GM13977 (cell line): ENCODE data around the gene ST8SIA5.

Experiments used
- DNase-seq: peaks from one replicate; pipeline ENCODE4 v3.0.0; 2012; ENCODE audit warnings: low spot score
- in situ Hi-C: fragments of 300-500 bp; cut with MboI; formaldehyde crosslinking; loops from one replicate; pipeline ENCODE4 v1.12.0; 2022; ENCODE audit warnings: low sequenced_read_pairs, low pct_unique_long_range_greater_than_20kb, mixed read lengths, inconsistent platforms; ENCODE audit not compliant: unreplicated experiment
- TF ChIP-seq, protein P1 (sequence below): IDR thresholded peaks from 2 replicates; pipeline ENCODE4 v1.5.1; 2012; ENCODE audit warnings: mild to moderate bottlenecking, control low read depth; ENCODE audit not compliant: insufficient read depth; ENCODE audit errors: extremely low read depth, missing control alignments

Gene ST8SIA5

DNA sequence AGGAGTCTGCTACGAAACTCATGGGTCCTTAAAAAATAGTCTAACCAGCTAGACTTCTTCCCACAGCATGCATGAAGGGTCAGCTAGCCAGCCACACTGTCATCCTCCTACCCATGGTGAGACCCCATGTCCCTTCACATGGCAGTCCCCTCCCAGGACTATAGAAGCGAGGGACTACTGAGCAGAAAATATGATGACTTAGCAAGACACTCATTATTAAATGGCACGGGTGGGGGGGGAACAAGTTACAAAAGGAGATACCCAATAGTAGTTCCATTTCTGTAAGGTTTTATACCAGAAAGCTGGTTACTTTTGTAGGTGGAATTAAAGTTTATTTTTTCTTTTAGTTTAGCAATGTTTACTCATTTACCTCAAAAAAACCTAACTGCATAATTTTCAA lies 31.5 kb downstream of the ST8SIA5 start:
- DNase-seq, result no peak
- in situ Hi-C loops, result no loop called here
- TF ChIP-seq, protein P1, sequence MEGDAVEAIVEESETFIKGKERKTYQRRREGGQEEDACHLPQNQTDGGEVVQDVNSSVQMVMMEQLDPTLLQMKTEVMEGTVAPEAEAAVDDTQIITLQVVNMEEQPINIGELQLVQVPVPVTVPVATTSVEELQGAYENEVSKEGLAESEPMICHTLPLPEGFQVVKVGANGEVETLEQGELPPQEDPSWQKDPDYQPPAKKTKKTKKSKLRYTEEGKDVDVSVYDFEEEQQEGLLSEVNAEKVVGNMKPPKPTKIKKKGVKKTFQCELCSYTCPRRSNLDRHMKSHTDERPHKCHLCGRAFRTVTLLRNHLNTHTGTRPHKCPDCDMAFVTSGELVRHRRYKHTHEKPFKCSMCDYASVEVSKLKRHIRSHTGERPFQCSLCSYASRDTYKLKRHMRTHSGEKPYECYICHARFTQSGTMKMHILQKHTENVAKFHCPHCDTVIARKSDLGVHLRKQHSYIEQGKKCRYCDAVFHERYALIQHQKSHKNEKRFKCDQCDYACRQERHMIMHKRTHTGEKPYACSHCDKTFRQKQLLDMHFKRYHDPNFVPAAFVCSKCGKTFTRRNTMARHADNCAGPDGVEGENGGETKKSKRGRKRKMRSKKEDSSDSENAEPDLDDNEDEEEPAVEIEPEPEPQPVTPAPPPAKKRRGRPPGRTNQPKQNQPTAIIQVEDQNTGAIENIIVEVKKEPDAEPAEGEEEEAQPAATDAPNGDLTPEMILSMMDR, result no peak

DNA sequence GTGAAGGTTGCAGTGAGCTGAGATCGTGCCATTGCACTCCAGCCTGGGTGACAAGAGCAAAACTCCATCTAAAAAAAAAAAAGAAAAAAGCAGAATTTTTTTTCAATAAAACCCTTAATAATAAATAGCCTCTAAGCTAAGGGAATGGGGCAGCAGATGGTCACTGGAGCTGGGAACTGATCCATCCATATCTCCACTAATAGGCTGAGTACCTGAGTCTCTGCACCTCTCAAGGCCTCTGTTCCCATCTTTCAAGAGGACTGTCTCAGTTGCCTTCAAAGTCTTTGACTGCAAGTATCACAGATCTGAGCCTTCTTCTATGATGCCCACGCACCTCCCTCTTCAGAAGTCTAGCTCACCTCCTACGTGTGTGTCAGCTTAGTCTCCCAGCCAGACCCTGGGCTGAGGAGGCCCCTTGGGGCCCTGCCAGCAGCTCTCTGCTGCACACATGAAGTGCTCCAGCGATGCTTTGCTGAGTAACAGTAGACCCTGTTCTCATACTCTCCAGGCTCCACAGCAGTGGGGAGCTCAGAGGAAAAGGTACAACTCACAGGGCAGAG lies 32.9 kb downstream of the ST8SIA5 start:
- DNase-seq, result no peak
- in situ Hi-C loops, result no loop called here
- TF ChIP-seq, protein P1, result no peak

DNA sequence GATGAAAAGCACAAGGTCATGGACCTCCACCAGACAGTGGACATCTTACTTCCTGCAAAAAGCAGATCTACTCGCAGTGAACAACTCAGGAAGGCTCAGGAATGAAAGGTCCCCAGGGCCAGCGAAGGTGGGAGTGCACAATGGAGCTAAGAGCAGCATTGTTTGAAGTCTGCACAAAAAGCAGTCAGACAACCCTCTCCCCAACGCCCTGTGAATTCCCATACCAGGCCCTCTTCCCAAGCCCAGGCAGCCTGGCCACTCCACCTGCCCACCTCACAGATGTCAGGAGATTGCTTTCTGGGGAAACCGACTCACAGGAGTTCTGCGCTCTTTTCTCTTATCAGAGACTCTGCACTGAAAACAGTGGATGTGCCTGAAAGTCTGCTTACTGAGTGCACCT lies 34.8 kb downstream of the ST8SIA5 start:
- TF ChIP-seq, protein P1, result no peak
- no peak for DNase-seq
- in situ Hi-C loops, result no loop called here

DNA sequence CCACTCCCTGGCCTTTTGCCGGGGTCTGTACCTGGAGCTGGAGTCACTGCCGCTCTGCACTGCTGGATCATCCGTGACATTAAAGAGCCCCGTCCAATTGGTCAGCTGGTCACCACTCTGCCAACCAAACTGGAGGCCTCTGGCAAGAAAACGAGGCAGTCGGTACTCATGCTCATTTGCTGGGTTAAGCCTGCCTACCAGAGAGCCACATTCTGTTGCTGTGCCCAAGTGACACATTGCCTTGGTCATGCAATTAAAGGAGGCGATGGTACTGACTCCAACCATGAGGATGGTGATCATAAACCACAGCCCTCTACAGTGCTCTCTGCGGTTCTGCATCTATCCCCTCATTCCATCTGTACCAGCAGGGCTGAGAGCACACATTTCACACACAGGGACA lies 35.5 kb downstream of the ST8SIA5 start:
- in situ Hi-C loops, result no loop called here
- no peak for DNase-seq
- TF ChIP-seq, protein P1, result no peak

DNA sequence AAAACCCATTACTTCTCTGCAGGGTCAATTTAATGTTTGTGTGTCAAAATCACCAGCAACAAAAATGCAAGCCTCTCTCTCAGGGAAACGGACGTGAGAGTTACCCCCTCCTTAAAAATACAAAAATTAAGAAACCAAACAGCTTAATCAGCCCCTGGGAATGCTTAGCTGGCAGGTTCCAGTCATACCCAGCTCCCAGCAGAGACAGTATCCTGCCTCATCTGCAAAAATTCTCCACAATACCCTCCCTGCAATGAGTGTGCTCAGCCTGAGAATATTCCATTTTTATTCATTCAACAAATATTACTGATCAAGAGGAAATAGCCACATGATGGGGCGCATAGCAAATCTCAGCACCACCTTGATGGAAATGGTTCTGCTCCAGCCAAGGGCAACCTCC lies 36.3 kb downstream of the ST8SIA5 start:
- in situ Hi-C loops, result no loop called here
- DNase-seq, result no peak
- TF ChIP-seq, protein P1, result no peak

DNA sequence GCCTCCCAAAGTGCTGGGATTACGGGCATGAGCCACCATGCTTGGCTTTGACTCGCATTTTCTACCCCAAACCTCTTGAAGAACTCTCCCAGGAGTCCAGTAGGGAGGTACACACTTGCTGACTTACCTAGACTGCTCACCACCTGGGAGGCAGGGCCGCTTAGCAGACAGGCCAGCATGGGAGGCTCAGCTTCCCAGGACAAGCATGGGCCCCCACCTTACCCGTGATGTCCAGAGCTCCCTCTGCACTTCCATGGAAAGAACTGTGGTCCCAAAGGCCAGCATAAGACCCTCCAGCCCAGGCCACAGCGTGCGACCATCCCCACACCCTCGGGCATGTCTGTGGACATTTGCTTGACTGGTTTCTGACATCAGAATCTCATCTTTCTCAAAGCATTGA lies 36.8 kb downstream of the ST8SIA5 start:
- TF ChIP-seq, protein P1, result no peak
- in situ Hi-C loops, result no loop called here
- DNase-seq, result no peak

DNA sequence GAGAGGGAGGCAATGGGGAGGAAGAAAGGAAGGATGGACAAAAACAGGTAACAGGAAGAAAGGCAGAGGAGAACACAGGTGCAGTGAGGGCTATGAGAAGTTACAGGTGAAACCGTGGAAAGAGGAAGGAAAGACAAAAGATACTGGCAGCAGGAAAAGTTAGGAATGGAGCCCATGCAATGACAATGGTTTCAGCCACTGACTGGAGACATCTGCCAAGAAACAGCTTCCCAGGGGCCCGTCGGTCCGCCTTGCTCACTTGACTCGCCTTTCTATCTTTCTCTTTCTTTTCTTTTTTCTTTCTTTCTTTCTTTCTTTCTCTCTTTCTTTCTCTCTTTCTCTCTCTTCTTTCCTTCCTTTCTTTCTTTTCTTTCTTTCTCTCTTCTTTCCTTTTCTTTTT lies 37.5 kb downstream of the ST8SIA5 start:
- TF ChIP-seq, protein P1, result no peak
- in situ Hi-C loops, result no loop called here
- DNase-seq, result no peak
